Naive B cell (primary cell): Measurements from ENCODE around the gene PCTP. TPM values are rescaled to one million over a fixed set of nuclear protein-coding genes. Genes with fewer than 3 reads are reported as not detected.

Source experiments
- ATAC-seq, 2 donors: fragments of 150-1000 bp; cut with Tn5 transposase; 2 replicates each; pipeline ENCODE4 v1.10.0; 2021; ENCODE audit warnings: low read depth in 2 of 2, mild to moderate bottlenecking in 2 of 2, moderate library complexity in 2 of 2
- DNase-seq: peaks from one replicate; pipeline ENCODE4 v3.0.0; 2022
- H3K27ac Mint-ChIP-seq, 6 donors: one replicate each; pipeline ENCODE4 v1.8.0; 2020 to 2022; ENCODE audit warnings: mild to moderate bottlenecking in 6 of 6, mixed read lengths in 6 of 6, moderate library complexity in 5 of 6, inconsistent platforms in 2 of 6
- H3K27me3 Mint-ChIP-seq, 3 donors: one replicate each; pipeline ENCODE4 v1.8.0; 2021 to 2022; ENCODE audit warnings: mixed read lengths in 3 of 3, mild to moderate bottlenecking in 1 of 3
- H3K36me3 Mint-ChIP-seq, 2 donors: one replicate each; pipeline ENCODE4 v1.8.0; 2020 to 2022; ENCODE audit warnings: mixed read lengths in 2 of 2, inconsistent platforms in 1 of 2, mild to moderate bottlenecking in 1 of 2
- H3K4me1 Mint-ChIP-seq, 3 donors: one replicate each; pipeline ENCODE4 v1.8.0; 2020 to 2022; ENCODE audit warnings: mixed read lengths in 3 of 3, inconsistent platforms in 1 of 3, mild to moderate bottlenecking in 1 of 3, moderate library complexity in 1 of 3
- H3K4me3 Mint-ChIP-seq, 8 donors: one replicate each; pipeline ENCODE4 v1.8.0; 2020 to 2022; ENCODE audit warnings: mild to moderate bottlenecking in 8 of 8, mixed read lengths in 8 of 8, moderate library complexity in 8 of 8, inconsistent platforms in 2 of 8
- H3K9me3 Mint-ChIP-seq, 7 donors: one replicate each; pipeline ENCODE4 v1.8.0; 2020 to 2022; ENCODE audit warnings: mixed read lengths in 7 of 7, mild to moderate bottlenecking in 5 of 7, inconsistent platforms in 2 of 7, moderate library complexity in 1 of 7
- polyA plus RNA-seq, 6 donors: library from polyadenylated mRNA; unstranded; fragments of 300-500 nt; fragmentation: Illumina TruSeq; gene quantifications; one replicate each; pipeline ENCODE4 v1.2.3, GENCODE V29; 2021; ENCODE audit warnings: low read depth in 6 of 6

Gene PCTP
- 10 to 100 TPM in 1 of 6 donors, 1 to 10 TPM in 5; 2.2 to 10.2 (median 5.1) TPM for polyA plus RNA-seq

DNA sequence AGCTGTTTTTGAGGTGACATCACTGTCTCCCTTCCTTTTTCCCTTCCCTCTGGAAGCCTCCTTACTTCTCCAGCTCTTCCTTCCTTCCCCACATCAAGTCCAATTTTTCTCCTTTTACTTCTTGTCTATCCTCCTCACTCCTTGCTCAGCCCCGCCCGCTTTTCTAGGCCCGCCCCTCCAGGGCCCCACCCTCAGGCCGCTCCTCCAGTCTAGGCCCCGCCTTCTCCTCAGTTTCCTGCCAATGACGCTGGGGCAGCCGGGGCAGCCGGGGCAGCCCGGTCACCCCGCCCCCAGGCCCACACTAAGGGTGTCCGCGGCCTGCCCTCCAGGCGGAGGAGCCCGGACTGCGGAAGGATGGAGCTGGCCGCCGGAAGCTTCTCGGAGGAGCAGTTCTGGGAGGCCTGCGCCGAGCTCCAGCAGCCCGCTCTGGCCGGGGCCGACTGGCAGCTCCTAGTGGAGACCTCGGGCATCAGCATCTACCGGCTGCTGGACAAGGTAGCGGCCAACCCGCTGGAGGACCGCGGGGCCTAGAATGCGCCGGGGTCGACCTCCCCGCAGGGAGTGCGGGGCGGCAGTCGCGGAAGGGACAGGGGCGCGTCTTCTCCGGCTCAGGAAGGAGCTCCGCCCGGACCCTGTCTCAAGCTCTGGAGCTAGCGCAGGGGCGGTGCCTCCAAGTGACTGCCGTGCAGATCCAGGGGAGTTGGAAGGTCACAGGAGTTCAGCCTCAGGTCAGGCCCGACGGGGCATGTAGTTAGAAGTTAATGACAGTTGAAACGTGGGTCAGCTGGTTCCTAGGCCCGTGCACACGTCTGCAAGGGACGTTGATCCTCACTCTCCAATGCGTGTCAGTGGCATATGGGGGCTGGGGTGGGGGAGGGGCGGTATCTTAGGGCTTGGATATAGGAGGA is at the start of gene PCTP:
Gene PCTP, plus strand, starts transcription at position 302 of the 908 bp plus-strand sequence. Its CDS starts 53 bp downstream, at position 355.
- H3K4me3 Mint-ChIP-seq = peak within 1 kb of the TSS; percentile 55 to 93 (median 88)
- ATAC-seq (peak; percentile 95 to 96), DNase-seq (peak; percentile 80)
- H3K36me3 Mint-ChIP-seq = no peaks in the 10 kb centered on the region
- peaks cover 11 to 27% (median 16%) of the 10 kb centered on the region in 3 donors for H3K27me3 Mint-ChIP-seq
- H3K4me1 Mint-ChIP-seq = peaks cover 11 to 22% (median 12%) of the 10 kb centered on the region in 3 donors
- no peaks in the 10 kb centered on the region for H3K9me3 Mint-ChIP-seq
- peak within 1 kb of the TSS in 3 of 6 donors; percentile 11 to 70 (median 66) for H3K27ac Mint-ChIP-seq

DNA sequence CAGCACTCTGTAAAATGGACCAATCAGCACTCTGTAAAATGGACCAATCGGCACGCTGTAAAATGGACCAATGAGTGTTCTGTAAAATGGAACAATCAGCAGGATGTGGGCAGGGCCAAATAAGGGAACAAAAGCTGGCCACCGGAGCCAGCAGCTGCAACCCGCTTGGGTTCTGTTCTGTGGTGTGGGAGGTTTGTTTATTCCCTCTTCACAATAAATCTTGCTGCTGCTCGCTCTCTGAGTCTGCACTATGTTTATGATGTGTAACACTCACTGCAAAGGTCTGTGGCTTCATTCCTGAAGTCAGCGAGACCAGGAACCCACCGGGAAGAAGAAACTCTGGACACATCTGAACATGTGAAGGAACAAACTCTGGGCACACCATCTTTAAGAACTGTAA is 48.7 kb upstream of the PCTP start:
- Mint-ChIP-seq H3K4me1 (no peaks in the 10 kb centered on the region), H3K27ac (no peak overlapping the region), H3K9me3 (peaks cover 3 to 22% (median 9%) of the 10 kb centered on the region in 7 donors), H3K27me3 (peaks cover 38 to 43% (median 42%) of the 10 kb centered on the region in 3 donors), H3K36me3 (peaks cover 0 to 12% of the 10 kb centered on the region in 2 donors), H3K4me3 (no peak overlapping the region)
- DNase-seq (no peak), ATAC-seq (no peak)

DNA sequence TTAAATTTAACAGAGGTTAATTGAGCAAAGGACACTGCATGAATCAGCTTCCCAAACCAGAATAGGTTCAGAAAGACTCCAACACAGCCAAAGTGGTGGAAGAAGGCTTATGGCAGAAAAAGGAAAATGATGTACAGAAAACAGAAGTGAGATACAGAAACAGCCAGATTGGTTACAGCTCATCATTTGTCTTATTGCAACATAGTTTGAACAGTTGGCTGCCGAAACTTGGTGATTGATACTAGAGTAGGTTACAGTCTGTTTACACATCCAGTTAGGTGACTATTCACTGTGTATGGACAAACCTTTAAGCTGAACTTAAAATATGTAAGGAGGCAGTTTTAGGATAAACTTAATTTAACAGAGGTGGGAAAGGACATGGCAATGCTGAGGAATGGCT is 46.5 kb upstream of the PCTP start:
- Mint-ChIP-seq H3K9me3 (peaks cover 3 to 22% (median 9%) of the 10 kb centered on the region in 7 donors), H3K27me3 (peaks cover 34 to 45% (median 42%) of the 10 kb centered on the region in 3 donors), H3K4me1 (no peaks in the 10 kb centered on the region), H3K27ac (no peak overlapping the region), H3K36me3 (peaks cover 0 to 12% of the 10 kb centered on the region in 2 donors), H3K4me3 (no peak overlapping the region)
- DNase-seq (no peak), ATAC-seq (no peak)

DNA sequence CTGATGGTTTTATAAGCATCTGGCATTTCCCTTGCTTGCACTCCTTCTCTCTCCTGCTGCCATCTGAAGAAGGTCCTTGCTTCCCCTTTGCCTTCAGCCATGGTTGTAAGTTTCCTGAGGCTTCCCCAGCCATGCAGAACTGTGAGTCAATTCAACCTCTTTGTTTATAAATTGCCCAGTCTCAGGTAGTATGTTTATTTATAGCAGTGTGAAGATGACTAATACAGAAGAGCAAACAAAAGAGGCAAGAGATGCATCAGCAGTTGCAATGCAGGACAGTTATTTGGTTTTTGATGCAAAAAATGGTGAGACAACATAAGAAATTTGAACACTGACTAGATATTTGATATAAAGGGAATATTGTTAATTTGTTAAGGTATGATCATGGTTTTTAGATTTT is 45.0 kb upstream of the PCTP start:
- peaks cover 33 to 50% (median 36%) of the 10 kb centered on the region in 3 donors for H3K27me3 Mint-ChIP-seq
- DNase-seq = no peak

DNA sequence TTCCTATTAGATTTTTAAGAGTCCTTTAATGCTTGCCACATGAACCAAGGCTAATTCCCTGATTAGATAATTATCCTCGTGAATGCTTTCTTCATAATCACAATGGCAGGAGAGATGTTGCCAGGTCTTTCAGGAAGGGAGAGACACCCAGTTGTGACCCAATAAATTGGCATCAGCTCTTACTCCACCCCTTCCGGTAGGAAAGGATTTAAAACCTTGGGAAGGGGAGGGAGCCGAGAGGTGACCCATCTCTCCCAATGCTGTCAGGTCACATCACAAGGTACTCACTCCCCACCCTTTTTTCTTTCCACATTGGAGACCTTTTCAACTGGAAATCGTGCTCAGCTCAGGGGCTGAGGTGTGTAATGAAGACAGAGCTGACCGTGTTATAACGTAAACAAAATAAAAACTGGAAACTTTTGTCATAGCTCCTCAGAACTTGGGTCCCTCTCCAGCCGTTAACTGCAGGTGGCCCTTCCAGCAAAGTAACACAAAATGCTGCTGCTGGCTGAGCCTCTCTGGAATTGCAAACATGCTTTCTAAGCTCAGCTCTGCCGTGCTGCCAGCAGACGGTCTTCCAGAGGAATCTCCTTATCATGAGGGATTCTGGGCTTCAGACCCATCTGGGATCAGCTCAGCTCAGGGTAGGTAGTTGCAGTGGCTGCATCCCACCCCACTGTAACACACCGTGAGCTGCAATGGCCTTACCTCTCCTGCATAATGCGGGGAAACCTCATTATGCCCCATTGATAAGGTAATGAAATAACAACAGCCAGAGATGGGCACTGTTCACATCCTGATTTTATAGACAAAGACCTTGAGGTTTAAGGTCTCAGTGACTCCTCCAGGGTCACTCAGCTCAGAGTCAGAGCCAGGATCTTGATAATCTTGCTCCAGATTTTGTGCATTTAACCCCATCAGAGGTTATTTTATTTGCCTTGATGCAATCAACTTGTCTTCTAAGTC is 43.8 kb upstream of the PCTP start:
- H3K36me3 Mint-ChIP-seq = no peaks in the 10 kb centered on the region
- peaks cover 0 to 7% (median 4%) of the 10 kb centered on the region in 7 donors for H3K9me3 Mint-ChIP-seq
- H3K27me3 Mint-ChIP-seq = peaks cover 26 to 45% (median 33%) of the 10 kb centered on the region in 3 donors
- no peak for DNase-seq
- H3K4me1 Mint-ChIP-seq = no peaks in the 10 kb centered on the region
- H3K27ac Mint-ChIP-seq = no peak overlapping the region
- no peak overlapping the region for H3K4me3 Mint-ChIP-seq
- no peak for ATAC-seq

More for the DNA sequence above, 45.0 kb upstream of the PCTP start:
- Mint-ChIP-seq H3K4me3 (no peak overlapping the region), H3K27ac (no peak overlapping the region), H3K4me1 (no peaks in the 10 kb centered on the region), H3K9me3 (peaks cover 3 to 17% (median 9%) of the 10 kb centered on the region in 7 donors), H3K36me3 (peaks cover 0 to 10% of the 10 kb centered on the region in 2 donors)
- no peak for ATAC-seq

DNA sequence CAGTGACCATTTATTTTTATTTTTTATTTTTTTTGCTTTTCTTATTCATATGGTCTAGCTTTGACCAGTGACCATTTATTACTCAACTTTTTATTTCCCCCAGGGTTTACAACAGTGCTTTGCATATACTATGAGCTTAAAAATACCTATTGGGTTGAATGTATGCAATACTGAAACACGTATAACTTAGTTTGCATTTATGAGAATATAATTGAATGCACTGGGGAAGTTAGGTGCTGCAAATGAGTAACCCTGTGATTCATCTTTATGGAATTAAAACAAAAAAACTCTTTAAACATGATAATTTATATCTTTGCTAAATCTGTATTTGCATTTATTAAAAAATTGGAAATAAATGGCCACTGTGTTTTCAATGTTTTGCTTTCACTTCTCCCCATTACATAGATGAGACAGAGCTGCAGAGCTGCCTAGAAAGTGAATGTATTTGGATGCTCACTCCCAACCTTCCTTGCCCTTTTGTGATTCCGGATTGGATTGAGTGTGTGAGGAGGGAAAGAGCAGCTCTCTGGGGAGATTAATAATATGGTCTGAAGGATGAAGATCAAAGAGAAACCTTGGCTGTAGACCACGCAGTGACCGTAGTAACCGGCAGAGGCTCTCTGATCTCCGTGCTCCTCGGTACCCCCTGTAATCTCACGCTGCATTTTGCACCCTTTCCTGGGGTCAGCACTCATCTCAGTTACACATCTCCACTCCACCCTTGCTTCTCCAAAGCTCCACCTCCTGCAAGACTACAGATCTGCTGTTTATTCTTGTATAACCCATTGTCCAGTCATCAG is 42.5 kb upstream of the PCTP start:
- ATAC-seq = no peak
- Mint-ChIP-seq H3K27me3 (peaks cover 26 to 42% (median 33%) of the 10 kb centered on the region in 3 donors), H3K36me3 (no peaks in the 10 kb centered on the region), H3K4me3 (no peak overlapping the region), H3K27ac (no peak overlapping the region), H3K4me1 (no peaks in the 10 kb centered on the region), H3K9me3 (peaks cover 0 to 1% (median 0%) of the 10 kb centered on the region in 7 donors)
- DNase-seq = no peak

DNA sequence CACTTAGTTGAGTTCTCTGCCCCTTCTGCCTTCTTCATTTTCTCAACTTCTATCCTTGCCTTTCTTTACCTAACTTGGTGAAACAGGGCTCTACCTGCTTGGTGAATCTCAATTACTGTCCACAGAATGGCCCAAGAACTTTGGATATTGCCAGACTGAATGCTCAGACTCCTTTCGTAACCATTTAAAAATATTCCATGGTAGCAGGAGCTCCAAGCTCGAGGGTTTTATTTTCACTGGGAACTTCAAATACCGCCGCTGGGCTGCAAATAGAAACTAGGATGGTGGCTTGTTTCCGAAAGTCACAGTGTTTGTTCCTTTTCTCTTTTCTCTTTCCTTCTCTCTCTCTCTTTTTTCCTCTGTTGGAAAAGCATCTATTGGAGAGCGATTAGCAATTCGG is 41.4 kb upstream of the PCTP start:
- Mint-ChIP-seq H3K9me3 (peaks cover 0 to 1% (median 0%) of the 10 kb centered on the region in 7 donors), H3K27me3 (peaks cover 17 to 32% (median 24%) of the 10 kb centered on the region in 3 donors), H3K36me3 (no peaks in the 10 kb centered on the region), H3K4me1 (no peaks in the 10 kb centered on the region), H3K27ac (no peak overlapping the region), H3K4me3 (no peak overlapping the region)
- ATAC-seq (no peak), DNase-seq (no peak)

DNA sequence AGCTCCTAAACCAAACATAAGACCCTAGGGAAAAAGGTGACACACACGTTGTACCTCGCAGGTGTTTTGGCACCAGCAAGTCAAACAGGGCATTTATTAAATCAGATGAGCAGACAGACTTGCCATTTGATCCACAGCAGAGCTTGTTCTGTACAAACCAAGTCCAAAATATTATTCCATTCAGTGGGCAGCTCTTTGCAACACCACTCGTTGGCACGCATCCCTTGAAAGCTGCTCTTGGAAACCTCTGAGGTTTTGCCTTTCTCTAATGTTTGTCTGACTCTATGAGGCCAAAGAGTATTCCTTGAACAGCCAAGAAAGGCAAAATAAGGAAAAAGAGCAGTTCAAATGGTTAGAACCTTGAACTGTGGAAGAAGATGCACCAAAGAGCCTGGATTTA is 40.9 kb upstream of the PCTP start:
- Mint-ChIP-seq H3K27me3 (peaks cover 11 to 31% (median 22%) of the 10 kb centered on the region in 3 donors), H3K4me3 (no peak overlapping the region), H3K36me3 (no peaks in the 10 kb centered on the region), H3K9me3 (peaks cover 0 to 1% (median 0%) of the 10 kb centered on the region in 7 donors), H3K27ac (no peak overlapping the region), H3K4me1 (no peaks in the 10 kb centered on the region)
- DNase-seq (no peak), ATAC-seq (no peak)

DNA sequence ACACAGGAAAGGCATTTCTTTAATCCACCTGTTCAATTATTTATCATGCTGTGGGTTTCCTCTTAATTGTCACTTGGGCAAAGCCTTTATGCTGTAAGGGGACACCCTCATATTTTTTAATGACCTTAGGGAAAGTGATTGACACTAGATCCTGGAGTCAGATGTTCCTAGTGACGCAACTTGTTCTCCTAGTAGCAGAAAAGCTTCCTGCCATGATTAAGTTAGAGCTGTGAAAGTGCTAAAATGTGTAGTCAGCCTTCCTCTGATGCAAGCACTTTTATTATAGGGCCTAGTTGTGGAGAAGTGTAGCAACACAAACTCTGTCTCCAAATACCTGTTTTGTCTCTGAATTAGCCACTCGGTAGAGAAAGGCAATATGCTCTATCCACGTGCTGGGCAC is 40.4 kb upstream of the PCTP start:
- Mint-ChIP-seq H3K4me3 (no peak overlapping the region), H3K4me1 (no peaks in the 10 kb centered on the region), H3K9me3 (peaks cover 0 to under 1% (median 0%) of the 10 kb centered on the region in 7 donors), H3K27me3 (peaks cover 11 to 32% (median 22%) of the 10 kb centered on the region in 3 donors), H3K27ac (no peak overlapping the region), H3K36me3 (no peaks in the 10 kb centered on the region)
- no peak for ATAC-seq
- no peak for DNase-seq

DNA sequence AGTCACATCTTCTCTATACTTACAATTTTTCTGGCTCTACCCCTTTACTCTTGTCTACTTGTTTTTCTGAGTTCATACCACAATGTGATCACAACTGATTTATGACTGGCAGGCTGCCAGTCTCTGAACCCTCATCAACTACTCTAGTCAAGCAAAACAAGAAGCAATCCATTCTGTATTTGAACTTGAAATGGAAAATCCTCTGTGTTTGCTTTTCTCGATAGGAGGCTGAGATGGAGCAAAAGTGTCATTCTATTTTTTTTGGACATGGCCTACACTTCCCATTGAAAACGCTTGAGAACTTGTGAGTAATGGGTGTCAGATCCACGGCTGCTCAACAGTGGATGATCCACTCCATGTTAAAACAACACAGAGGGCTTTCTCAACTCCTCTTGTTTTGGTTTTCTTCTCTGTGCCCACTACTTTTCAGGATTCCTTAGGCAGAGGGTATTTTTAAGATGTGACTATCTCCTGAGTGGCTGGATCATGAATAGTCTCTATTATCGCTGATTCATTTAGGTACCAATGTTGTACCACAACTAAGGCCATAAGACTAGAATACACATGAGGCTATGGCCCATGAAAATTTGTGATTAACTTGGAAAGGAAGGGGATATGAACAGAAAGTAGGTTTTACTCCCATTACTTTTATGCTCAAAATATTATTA is 39.9 kb upstream of the PCTP start:
- Mint-ChIP-seq H3K4me1 (no peaks in the 10 kb centered on the region), H3K27me3 (peaks cover 11 to 28% (median 18%) of the 10 kb centered on the region in 3 donors), H3K27ac (no peak overlapping the region), H3K4me3 (no peak overlapping the region), H3K9me3 (no peaks in the 10 kb centered on the region), H3K36me3 (no peaks in the 10 kb centered on the region)
- no peak for ATAC-seq
- no peak for DNase-seq

DNA sequence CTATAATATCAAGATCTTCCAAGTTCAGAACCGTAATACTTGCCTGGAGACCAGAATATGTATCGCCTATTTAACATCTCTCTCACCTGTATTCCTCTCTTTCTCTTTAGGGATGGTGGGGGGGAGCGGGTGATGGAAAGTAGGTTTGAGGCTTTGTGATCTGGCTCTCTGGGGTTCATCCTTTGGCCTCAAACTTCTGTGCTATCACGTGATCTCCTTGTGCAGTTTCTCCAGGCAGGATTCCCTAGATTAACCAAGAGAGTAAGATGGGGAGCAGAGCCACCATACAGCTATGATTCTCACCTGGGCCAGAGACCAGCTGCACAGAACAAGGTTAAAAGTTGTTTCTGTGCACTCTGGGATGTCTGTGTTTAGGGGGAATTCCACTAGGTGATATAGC is 33.4 kb upstream of the PCTP start:
- DNase-seq (no peak), ATAC-seq (no peak)
- H3K27me3 Mint-ChIP-seq = peaks cover 9 to 24% (median 21%) of the 10 kb centered on the region in 3 donors
- no peak overlapping the region for H3K4me3 Mint-ChIP-seq
- no peaks in the 10 kb centered on the region for H3K9me3 Mint-ChIP-seq
- H3K27ac Mint-ChIP-seq = no peak overlapping the region
- H3K4me1 Mint-ChIP-seq = no peaks in the 10 kb centered on the region
- H3K36me3 Mint-ChIP-seq = no peaks in the 10 kb centered on the region
